ENCODE data around the gene TTLL12. TPM values are rescaled to one million over a fixed set of nuclear protein-coding genes. Genes with fewer than 3 reads are reported as not detected.

TTLL12 gene
- polyA plus RNA-seq, 2 of the 4 experiments (the other 2 are of a cell fraction), result 8.6 to 18.7 TPM

- Histone ChIP-seq H3K4me1 (no peaks in the 10 kb centered on the region), H3K27ac (no peak overlapping the region), H3K4me2 (no peak overlapping the region), H3K4me3 (no peak overlapping the region), H3K9me3 (no peaks in the 10 kb centered on the region)
- WGBS (ENCODE audit: missing lambda C conversion rate), result 60% methylated on average over 4 of the region's 13 CpGs
- FAIRE-seq, result no peak
- POLR2A ChIA-PET, result no interaction called here
- ATAC-seq, result no peak
- no peak for TF ChIP-seq MAZ (IDR thresholded peaks at IDR 0.05; ENCODE audit: borderline replicate concordance, low read depth, low read length)
- no peak for DNase-seq (ENCODE audit: low read depth in 1 of 2, low spot score in 1 of 2)
- CTCF ChIA-PET, result no interaction called here
Measured at GRCh38 chr22:43211941-43212433, 25.1 kb upstream of the TTLL12 start.

DNA sequence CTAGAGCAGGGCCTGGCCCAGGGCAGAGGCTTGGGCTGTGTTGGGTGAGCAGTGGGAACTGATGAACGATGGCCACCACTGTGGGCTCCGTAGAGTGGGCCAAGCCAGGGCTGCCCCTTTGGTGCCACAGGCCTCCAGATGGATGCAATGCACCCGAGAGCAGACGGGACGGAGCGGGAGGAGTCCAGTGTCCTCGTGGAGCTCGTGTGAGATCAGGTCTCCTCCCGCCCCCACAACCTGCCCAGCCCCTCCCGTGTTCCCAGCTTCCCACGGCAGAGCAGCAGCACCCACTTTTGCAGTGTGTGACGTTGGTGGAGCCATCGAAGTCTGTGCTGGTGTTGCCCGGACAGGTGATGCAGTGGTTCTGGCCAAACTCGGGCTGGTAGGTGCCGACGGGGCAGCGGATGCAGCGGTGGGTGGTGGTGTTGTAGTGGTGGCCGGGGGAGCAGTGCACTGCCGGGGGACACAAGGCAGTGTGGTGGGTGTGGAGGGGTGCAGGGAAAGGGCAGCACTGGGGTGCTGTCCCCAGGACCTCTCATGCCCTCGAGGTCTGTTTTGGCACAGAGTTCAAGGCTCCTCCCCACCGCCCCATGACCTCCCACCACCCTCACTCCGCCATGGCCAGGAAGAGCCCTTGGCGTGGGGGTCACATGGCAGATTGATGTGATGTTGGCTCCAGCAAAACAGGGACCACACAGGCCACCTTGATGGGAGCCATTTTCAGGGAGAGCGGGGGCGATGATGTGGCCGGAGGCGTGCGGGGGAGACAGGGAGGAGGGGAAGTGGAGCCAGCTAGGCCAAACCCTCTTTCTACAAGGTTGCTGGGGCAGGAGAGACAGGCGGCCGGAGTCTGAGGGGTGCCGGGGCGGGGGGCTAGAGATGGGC is 23.9 kb upstream of the TTLL12 start:
- ATAC-seq (no peak), DNase-seq (ENCODE audit: low read depth in 1 of 2, low spot score in 1 of 2) (no peak), FAIRE-seq (no peak)
- no peak overlapping the region for H3K27ac ChIP-seq
- WGBS (ENCODE audit: missing lambda C conversion rate), result 77% methylated on average over 21 of the region's 34 CpGs
- CTCF ChIA-PET, result interaction anchor here (0.7 kb wide), 1 partner anchor 14 kb away, joined by 5 read pairs; no protein-coding TSS in a partner anchor
- POLR2A ChIA-PET, result no interaction called here
- no peak overlapping the region for H3K4me3 ChIP-seq
- no peak for TF ChIP-seq MAFK (IDR thresholded peaks at IDR 0.05; ENCODE audit: partially characterized antibody)
- TF ChIP-seq ZFP36 (IDR thresholded peaks at IDR 0.05; ENCODE audit: borderline replicate concordance, partially characterized antibody), result no peak
- no peak for TF ChIP-seq CBX2 (IDR thresholded peaks at IDR 0.05; ENCODE audit: borderline replicate concordance, low read depth)
- TF ChIP-seq, protein P1, sequence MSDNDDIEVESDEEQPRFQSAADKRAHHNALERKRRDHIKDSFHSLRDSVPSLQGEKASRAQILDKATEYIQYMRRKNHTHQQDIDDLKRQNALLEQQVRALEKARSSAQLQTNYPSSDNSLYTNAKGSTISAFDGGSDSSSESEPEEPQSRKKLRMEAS (IDR thresholded peaks at IDR 0.05), result no peak
- no peak for TF ChIP-seq BCL3 (IDR thresholded peaks at IDR 0.05)
- TF ChIP-seq ZSCAN20 (CRISPR knock-in tag; IDR thresholded peaks at IDR 0.05), result no peak
- H3K4me2 ChIP-seq, result no peak overlapping the region
- no peaks in the 10 kb centered on the region for H3K9me3 ChIP-seq
- no peaks in the 10 kb centered on the region for H3K4me1 ChIP-seq

DNA sequence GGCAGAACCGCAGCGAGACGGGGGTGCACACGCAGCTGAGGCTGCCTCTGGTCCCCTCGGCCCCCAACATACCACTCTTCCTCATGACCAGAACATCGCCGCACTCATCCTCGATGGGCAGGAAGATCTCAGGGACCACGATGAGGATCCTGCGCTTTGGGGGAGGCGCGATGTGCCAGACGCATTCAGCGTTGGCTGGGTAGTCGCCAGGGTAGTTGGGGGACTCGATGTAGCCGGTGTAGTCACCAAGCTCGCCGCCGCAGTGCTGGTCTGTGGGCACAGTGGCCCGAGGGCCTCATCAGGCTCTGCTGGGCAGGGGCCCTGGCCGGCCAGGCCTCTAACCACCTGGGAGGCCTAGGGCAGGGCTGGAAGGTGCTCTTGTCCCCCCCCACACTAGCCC is 23.0 kb upstream of the TTLL12 start:
- CTCF ChIA-PET, result interaction anchor here (0.7 kb wide), 1 partner anchor 13 kb away, joined by 5 read pairs; no protein-coding TSS in a partner anchor
- no peak for ATAC-seq
- TF ChIP-seq KDM1A (IDR thresholded peaks at IDR 0.05; ENCODE audit: low read depth) (no peak), ZNF302 (CRISPR knock-in tag; IDR thresholded peaks at IDR 0.05) (no peak), EHF (CRISPR knock-in tag; IDR thresholded peaks at IDR 0.05) (no peak), CHD2 (IDR thresholded peaks at IDR 0.05; ENCODE audit: low read length, partially characterized antibody) (no peak), HEYL (CRISPR knock-in tag; IDR thresholded peaks at IDR 0.05) (no peak), MAZ (IDR thresholded peaks at IDR 0.05; ENCODE audit: borderline replicate concordance, low read depth, low read length) (no peak), NR3C1 (IDR thresholded peaks at IDR 0.05) (no peak), REST (IDR thresholded peaks at IDR 0.05) (no peak), EHMT2 (IDR thresholded peaks at IDR 0.05; ENCODE audit: low read depth) (no peak)
- Histone ChIP-seq H3K4me2 (no peak overlapping the region), H3K27ac (no peak overlapping the region), H3K4me3 (no peak overlapping the region), H3K4me1 (no peaks in the 10 kb centered on the region), H3K9me3 (no peaks in the 10 kb centered on the region)
- FAIRE-seq, result no peak
- DNase-seq (ENCODE audit: low read depth in 1 of 2, low spot score in 1 of 2), result no peak
- WGBS (ENCODE audit: missing lambda C conversion rate), result 80% methylated on average over 6 of the region's 22 CpGs
- POLR2A ChIA-PET, result no interaction called here
